Body of pancreas (tissue), 4 donors: ENCODE measurements around the gene RFTN2.

Source experiments
- POLR2A ChIP-seq, 3 donors: fragments of 450-650 bp; IDR thresholded peaks; one replicate each; pipeline ENCODE4 v1.6.1; 2016; ENCODE audit warnings: antibody characterized with exemption in 3 of 3, mild to moderate bottlenecking in 2 of 3
- TF ChIP-seq, protein P1 (sequence below), 7 experiments: fragments of 450-650 bp in 4 of 7; fragments of 200-600 bp in 3 of 7; sonication (generic) in 3 of 7; IDR thresholded peaks; one replicate each; pipeline ENCODE4 v1.5.1; 2016 to 2019; ENCODE audit warnings: antibody characterized with exemption in 7 of 7

DNA sequence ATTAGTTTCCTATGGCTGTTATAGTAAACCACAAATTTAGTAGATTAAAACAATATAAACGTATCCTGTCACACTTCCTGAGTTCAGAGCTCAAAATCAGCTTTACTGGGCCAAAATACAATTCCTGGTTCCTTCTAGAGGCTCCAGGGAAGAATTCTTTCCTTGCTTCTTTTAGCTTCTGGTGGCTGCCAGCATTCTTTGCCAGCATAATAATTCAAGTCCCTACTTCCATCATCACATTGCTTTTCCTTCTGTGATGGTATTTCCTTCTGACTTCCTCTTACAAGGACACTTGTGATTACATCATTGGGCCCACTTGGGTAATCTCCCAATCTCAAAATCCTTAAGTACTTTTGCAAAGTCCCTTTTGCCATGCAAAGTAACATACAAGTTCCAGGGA is 118.9 kb downstream of the RFTN2 start:
- TF ChIP-seq, protein P1, sequence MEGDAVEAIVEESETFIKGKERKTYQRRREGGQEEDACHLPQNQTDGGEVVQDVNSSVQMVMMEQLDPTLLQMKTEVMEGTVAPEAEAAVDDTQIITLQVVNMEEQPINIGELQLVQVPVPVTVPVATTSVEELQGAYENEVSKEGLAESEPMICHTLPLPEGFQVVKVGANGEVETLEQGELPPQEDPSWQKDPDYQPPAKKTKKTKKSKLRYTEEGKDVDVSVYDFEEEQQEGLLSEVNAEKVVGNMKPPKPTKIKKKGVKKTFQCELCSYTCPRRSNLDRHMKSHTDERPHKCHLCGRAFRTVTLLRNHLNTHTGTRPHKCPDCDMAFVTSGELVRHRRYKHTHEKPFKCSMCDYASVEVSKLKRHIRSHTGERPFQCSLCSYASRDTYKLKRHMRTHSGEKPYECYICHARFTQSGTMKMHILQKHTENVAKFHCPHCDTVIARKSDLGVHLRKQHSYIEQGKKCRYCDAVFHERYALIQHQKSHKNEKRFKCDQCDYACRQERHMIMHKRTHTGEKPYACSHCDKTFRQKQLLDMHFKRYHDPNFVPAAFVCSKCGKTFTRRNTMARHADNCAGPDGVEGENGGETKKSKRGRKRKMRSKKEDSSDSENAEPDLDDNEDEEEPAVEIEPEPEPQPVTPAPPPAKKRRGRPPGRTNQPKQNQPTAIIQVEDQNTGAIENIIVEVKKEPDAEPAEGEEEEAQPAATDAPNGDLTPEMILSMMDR (IDR thresholded peaks at IDR 0.05) = no peak
- TF ChIP-seq POLR2A (IDR thresholded peaks at IDR 0.05) = no peak
